ENCODE results near the gene CCDC134.

DNA sequence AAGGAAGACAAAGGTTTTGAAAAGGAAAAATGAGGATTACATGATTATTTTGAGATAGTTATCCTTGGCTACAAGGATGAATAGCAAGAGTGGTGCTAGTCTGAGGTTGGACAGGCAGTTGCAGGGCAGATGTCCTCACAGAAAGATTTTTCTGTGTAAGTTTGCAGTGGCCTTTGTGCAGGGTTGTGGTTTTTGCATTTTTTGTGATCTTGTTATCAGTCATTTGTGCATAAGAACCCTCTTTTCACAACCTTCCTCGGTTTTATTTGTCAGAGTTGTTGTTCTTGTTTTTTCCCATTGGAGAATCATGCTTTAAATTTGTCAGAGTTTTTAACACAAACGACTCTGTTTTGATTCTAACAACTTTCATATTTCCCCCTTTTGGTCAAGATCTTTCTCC is 1.4 kb downstream of the CCDC134 start:
- TF ChIP-seq EZH2 (IDR thresholded peaks at IDR 0.05; ENCODE audit: insufficient read depth, low read length), result no peak
- TF ChIP-seq, protein P1, sequence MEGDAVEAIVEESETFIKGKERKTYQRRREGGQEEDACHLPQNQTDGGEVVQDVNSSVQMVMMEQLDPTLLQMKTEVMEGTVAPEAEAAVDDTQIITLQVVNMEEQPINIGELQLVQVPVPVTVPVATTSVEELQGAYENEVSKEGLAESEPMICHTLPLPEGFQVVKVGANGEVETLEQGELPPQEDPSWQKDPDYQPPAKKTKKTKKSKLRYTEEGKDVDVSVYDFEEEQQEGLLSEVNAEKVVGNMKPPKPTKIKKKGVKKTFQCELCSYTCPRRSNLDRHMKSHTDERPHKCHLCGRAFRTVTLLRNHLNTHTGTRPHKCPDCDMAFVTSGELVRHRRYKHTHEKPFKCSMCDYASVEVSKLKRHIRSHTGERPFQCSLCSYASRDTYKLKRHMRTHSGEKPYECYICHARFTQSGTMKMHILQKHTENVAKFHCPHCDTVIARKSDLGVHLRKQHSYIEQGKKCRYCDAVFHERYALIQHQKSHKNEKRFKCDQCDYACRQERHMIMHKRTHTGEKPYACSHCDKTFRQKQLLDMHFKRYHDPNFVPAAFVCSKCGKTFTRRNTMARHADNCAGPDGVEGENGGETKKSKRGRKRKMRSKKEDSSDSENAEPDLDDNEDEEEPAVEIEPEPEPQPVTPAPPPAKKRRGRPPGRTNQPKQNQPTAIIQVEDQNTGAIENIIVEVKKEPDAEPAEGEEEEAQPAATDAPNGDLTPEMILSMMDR (IDR thresholded peaks at IDR 0.05; ENCODE audit: insufficient read depth, low read depth, low read length), result no peak
